ENCODE data around the gene TRAPPC4. TPM values are rescaled to one million over a fixed set of nuclear protein-coding genes. Genes with fewer than 3 reads are reported as not detected.
A peak's percentile ranks its signal among the peaks of the same experiment; 100 is the strongest.

Gene TRAPPC4
- total and polyA plus RNA-seq, 2 of the 8 experiments (the other 6 are each of a cell fraction or from before 2014, with no cell fraction given): 94.3 to 223 TPM

GRCh38 chr11:119015054-119015611 is 3.4 kb upstream of the TRAPPC4 start (continued):
- TF ChIP-seq CTCF (IDR thresholded peaks at IDR 0.05; ENCODE audit: control extremely low read depth in 1 of 3, insufficient read depth in 1 of 3, low read depth in 1 of 3, low read length in 3 of 3) (peak in 2 of 3 experiments; percentile 25 to 26; a peak in 2 of 4 replicates), CTBP2 (IDR thresholded peaks at IDR 0.05; ENCODE audit: borderline replicate concordance, insufficient read depth, insufficient read length, low read length) (no peak), KDM1A (IDR thresholded peaks at IDR 0.05; ENCODE audit: borderline replicate concordance, low read length) (0 out of 2 replicates have a peak, but pooled peaks have one; percentile 43), FOSL1 (IDR thresholded peaks at IDR 0.05; ENCODE audit: insufficient read depth, low read depth, low read length) (no peak), TAF7 (optimal IDR thresholded peaks at IDR 0.05; ENCODE audit: borderline replicate concordance, low read depth, low read length) (no peak), KDM4A (IDR thresholded peaks at IDR 0.05; ENCODE audit: low read depth, low read length, severe bottlenecking) (no peak), SIN3A (conservative IDR thresholded peaks at IDR 0.05 in 1 of 2, IDR thresholded peaks at IDR 0.05 in 1 of 2; ENCODE audit: low read depth in 1 of 2, low read length in 2 of 2) (no peak), POLR2AphosphoS5 (IDR thresholded peaks at IDR 0.05; ENCODE audit: low read depth, low read length) (peak; percentile 80; the same call in 1 of the 2 replicates), CBX5 (IDR thresholded peaks at IDR 0.05; ENCODE audit: low read depth, low read length) (no peak), SP2 (IDR thresholded peaks at IDR 0.05; ENCODE audit: low read length) (no peak), NANOG (IDR thresholded peaks at IDR 0.05; ENCODE audit: insufficient read depth, low read depth, low read length, poor library complexity, severe bottlenecking) (no peak), POLR2A (IDR thresholded peaks at IDR 0.05; ENCODE audit: control extremely low read depth in 1 of 2, low read depth in 2 of 2, low read length in 2 of 2) (peak; percentile 60 to 78), ATF2 (IDR thresholded peaks at IDR 0.05; ENCODE audit: low read length) (peak; percentile 75; the same call in 1 of the 2 replicates), EP300 (IDR thresholded peaks at IDR 0.05; ENCODE audit: borderline replicate concordance in 1 of 2, low read depth in 2 of 2, low read length in 2 of 2) (no peak), TCF12 (IDR thresholded peaks at IDR 0.05; ENCODE audit: low read depth, low read length) (no peak), TEAD4 (IDR thresholded peaks at IDR 0.05; ENCODE audit: low read depth, low read length) (no peak), MAFK (IDR thresholded peaks at IDR 0.05; ENCODE audit: low read depth, low read length) (no peak), RNF2 (IDR thresholded peaks at IDR 0.05; ENCODE audit: borderline replicate concordance, low read depth, low read length, missing control alignments, poor library complexity, severe bottlenecking) (no peak), SP4 (IDR thresholded peaks at IDR 0.05; ENCODE audit: low read length) (no peak), SIX5 (IDR thresholded peaks at IDR 0.05; ENCODE audit: low read depth, low read length) (no peak)
